Measurements from ENCODE around the gene DNAJC10. TPM values are rescaled to one million over a fixed set of nuclear protein-coding genes. Genes with fewer than 3 reads are reported as not detected.
"Not testable (repeated sequence)": the region's sequence is repeated elsewhere in the genome, so short reads cannot be mapped to it uniquely, and the experiment has no call there.

Gene DNAJC10
- total RNA-seq, 1 donor from 2014 or later, result 125 TPM

DNA sequence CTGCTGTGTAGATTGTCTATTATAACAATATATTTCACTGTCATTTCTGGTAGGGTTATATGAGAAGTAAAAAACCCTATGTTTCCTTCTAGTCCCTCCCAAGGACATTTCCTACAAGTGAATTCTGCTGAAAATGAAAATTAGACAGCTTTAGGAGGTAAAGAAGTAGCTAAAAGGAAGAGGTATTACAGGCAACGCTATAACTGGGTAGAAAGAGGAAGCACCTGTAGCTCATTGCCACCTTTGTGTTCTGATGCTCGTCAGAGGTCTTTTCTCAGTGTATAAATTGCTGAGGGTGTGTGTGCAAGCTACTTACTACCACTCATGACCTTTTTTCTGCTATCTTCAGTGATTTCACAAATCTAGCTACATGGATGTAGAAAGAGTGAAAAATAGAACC, 1.4 kb downstream of the DNAJC10 start:
- TF ChIP-seq, protein P1, sequence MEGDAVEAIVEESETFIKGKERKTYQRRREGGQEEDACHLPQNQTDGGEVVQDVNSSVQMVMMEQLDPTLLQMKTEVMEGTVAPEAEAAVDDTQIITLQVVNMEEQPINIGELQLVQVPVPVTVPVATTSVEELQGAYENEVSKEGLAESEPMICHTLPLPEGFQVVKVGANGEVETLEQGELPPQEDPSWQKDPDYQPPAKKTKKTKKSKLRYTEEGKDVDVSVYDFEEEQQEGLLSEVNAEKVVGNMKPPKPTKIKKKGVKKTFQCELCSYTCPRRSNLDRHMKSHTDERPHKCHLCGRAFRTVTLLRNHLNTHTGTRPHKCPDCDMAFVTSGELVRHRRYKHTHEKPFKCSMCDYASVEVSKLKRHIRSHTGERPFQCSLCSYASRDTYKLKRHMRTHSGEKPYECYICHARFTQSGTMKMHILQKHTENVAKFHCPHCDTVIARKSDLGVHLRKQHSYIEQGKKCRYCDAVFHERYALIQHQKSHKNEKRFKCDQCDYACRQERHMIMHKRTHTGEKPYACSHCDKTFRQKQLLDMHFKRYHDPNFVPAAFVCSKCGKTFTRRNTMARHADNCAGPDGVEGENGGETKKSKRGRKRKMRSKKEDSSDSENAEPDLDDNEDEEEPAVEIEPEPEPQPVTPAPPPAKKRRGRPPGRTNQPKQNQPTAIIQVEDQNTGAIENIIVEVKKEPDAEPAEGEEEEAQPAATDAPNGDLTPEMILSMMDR (IDR thresholded peaks at IDR 0.05; ENCODE audit: insufficient read depth, low read length, severe bottlenecking), result no peak
- H3K36me3 ChIP-seq (ENCODE audit: control insufficient read depth, insufficient read depth, low read length), result no peaks in the 10 kb centered on the region
- FAIRE-seq, result no peak
- no peaks in the 10 kb centered on the region for H3K27me3 ChIP-seq (ENCODE audit: control insufficient read depth, insufficient read depth, low read length)
- H3K4me3 ChIP-seq (ENCODE audit: low read depth, low read length), result no peak overlapping the region
- DNase-seq (ENCODE audit: low read depth), result no peak

DNA sequence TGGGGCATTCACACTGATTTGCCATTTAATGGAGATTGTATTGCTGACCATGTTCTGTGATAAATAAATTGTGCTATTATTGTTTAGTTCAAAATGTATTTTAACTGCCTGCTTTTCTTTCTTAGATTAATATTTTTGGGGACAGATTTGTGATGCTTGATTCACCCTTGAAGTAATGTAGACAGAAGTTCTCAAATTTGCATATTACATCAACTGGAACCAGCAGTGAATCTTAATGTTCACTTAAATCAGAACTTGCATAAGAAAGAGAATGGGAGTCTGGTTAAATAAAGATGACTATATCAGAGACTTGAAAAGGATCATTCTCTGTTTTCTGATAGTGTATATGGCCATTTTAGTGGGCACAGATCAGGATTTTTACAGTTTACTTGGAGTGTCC, 1.8 kb downstream of the DNAJC10 start:
- no peak for DNase-seq (ENCODE audit: low read depth)
- TF ChIP-seq, protein P1 (IDR thresholded peaks at IDR 0.05; ENCODE audit: insufficient read depth, low read length, severe bottlenecking), result no peak
- FAIRE-seq, result no peak
- no peak overlapping the region for H3K4me3 ChIP-seq (ENCODE audit: low read depth, low read length)
- peaks cover 1% of the 10 kb centered on the region for H3K36me3 ChIP-seq (ENCODE audit: control insufficient read depth, insufficient read depth, low read length)
- no peaks in the 10 kb centered on the region for H3K27me3 ChIP-seq (ENCODE audit: control insufficient read depth, insufficient read depth, low read length)

DNA sequence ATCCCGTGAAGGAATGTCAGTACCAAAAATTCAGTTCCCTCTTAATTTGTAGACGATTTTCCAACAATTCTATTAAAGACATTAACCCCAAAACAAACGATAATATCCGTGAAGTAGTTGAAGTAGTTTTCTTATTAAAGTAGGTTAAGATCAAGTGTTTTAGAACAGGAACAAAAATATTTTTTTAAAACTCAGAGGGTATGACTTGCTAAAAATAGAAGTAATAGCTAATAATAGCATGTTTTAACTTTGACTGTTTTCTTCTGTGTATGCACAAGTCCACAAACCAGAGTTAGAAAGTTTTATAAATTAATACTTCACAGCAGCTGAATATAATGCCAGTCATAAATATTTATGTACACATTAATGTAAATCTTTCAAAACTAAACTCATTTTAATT, 2.4 kb downstream of the DNAJC10 start:
- H3K36me3 ChIP-seq (ENCODE audit: control insufficient read depth, insufficient read depth, low read length), result peaks cover 1% of the 10 kb centered on the region
- H3K27me3 ChIP-seq (ENCODE audit: control insufficient read depth, insufficient read depth, low read length), result no peaks in the 10 kb centered on the region
- FAIRE-seq (no peak), DNase-seq (ENCODE audit: low read depth) (no peak)
- no peak overlapping the region for H3K4me3 ChIP-seq (ENCODE audit: low read depth, low read length)
- TF ChIP-seq, protein P1 (IDR thresholded peaks at IDR 0.05; ENCODE audit: insufficient read depth, low read length, severe bottlenecking), result no peak

DNA sequence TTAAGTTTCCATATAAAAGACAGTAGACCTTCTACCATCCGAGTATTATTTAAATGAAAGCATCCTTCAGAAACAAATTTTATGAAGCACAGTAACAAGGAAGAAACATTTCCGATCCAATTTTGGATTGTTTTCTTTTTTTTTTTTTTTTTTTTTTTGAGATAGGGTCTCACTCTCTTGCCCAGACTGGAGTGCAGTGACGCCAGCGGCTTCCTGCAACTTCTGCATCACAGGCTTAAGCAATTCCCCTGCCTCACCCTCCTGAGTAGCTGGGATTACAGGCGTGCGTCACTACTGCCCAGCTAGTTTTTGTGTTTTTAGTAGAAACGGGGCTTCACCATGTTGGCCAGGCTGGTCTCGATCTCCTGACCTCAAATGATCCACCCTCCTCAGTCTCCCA, 3.1 kb downstream of the DNAJC10 start:
- not testable (repeated sequence) for H3K36me3 ChIP-seq (ENCODE audit: control insufficient read depth, insufficient read depth, low read length); DNase-seq (ENCODE audit: low read depth); H3K4me3 ChIP-seq (ENCODE audit: low read depth, low read length); FAIRE-seq; H3K27me3 ChIP-seq (ENCODE audit: control insufficient read depth, insufficient read depth, low read length)

DNA sequence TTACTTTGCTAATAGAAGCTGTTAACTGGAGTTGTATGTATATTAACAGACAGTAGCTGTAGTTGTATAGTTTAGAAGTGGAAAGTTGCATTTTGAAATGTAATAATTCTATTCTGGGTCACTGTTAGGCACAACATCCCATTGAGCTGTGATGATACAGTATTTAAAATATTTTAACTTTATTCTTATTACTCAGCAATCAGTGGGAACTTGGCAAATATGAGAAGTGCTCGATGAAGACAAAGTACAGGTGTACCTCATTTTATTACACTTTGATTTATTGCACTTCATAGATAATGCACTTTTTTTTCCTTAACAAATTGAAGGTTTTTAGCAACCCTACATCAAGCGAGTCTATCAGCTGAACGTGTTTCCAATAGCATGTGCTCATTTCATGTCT, 8.6 kb downstream of the DNAJC10 start:
- H3K4me3 ChIP-seq (ENCODE audit: low read depth, low read length), result no peak overlapping the region
- TF ChIP-seq, protein P1 (IDR thresholded peaks at IDR 0.05; ENCODE audit: insufficient read depth, low read length, severe bottlenecking), result no peak
- H3K36me3 ChIP-seq (ENCODE audit: control insufficient read depth, insufficient read depth, low read length), result peaks cover 3% of the 10 kb centered on the region
- DNase-seq (ENCODE audit: low read depth) (no peak), FAIRE-seq (no peak)
- H3K27me3 ChIP-seq (ENCODE audit: control insufficient read depth, insufficient read depth, low read length), result no peaks in the 10 kb centered on the region

DNA sequence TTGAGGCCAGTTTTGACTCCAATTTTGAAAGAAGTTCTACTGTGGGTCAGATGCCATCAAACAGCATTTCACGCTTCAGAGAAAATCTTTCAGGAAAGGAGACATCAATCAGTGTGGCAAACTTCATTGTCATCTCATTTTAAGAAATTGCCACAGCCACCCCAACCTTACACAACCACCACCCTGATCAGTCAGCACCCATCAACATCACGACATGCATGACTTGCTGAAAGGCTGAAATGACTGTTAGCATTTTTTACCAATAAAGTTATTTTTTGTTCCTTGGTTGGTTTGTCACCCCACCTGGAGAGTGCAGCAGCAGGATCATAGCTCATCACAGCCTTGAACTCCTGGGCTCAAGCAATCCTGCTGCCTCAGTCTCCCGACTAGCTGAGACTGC, 10.4 kb downstream of the DNAJC10 start:
- no peak for FAIRE-seq
- no peak for DNase-seq (ENCODE audit: low read depth)
- Histone ChIP-seq H3K4me3 (ENCODE audit: low read depth, low read length) (no peak overlapping the region), H3K27me3 (ENCODE audit: control insufficient read depth, insufficient read depth, low read length) (no peaks in the 10 kb centered on the region), H3K36me3 (ENCODE audit: control insufficient read depth, insufficient read depth, low read length) (peaks cover 3% of the 10 kb centered on the region)
- TF ChIP-seq, protein P1 (IDR thresholded peaks at IDR 0.05; ENCODE audit: insufficient read depth, low read length, severe bottlenecking), result no peak

Data from bronchial epithelial cell (primary cell).